ENCODE data around the gene ZNF207.

Gene ZNF207

GRCh38 chr17:32305049-32305448 lies 44.9 kb upstream of the ZNF207 start (continued):
- TF ChIP-seq ZSCAN23 (tag by site-specific recombination; IDR thresholded peaks at IDR 0.05) (no peak), EGR2 (tag by site-specific recombination; IDR thresholded peaks at IDR 0.05; ENCODE audit: low read depth) (no peak), ZNF398 (tag by site-specific recombination; IDR thresholded peaks at IDR 0.05) (no peak), ZNF184 (tag by site-specific recombination; IDR thresholded peaks at IDR 0.05) (no peak)

GRCh38 chr17:32307658-32308057 lies 42.3 kb upstream of the ZNF207 start:
- H3K36me3 ChIP-seq (ENCODE audit: control insufficient read depth in 2 of 2, insufficient read depth in 1 of 2, low read length in 2 of 2) = peaks cover 0 to 16% of the 10 kb centered on the region in 2 experiments; a peak in 2 of 3 replicates
- TF ChIP-seq WT1 (tag by site-specific recombination; IDR thresholded peaks at IDR 0.05) (no peak), ZNF585B (tag by site-specific recombination; IDR thresholded peaks at IDR 0.05) (no peak), ZNF221 (tag by site-specific recombination; IDR thresholded peaks at IDR 0.05; ENCODE audit: borderline replicate concordance) (no peak), TSHZ1 (tag by site-specific recombination; IDR thresholded peaks at IDR 0.05; ENCODE audit: borderline replicate concordance) (no peak), PRDM1 (tag by site-specific recombination; IDR thresholded peaks at IDR 0.05) (no peak), ZNF76 (tag by site-specific recombination; IDR thresholded peaks at IDR 0.05; ENCODE audit: borderline replicate concordance, low read depth) (no peak), ZNF211 (tag by site-specific recombination; IDR thresholded peaks at IDR 0.05; ENCODE audit: low read depth) (no peak), ZNF16 (tag by site-specific recombination; IDR thresholded peaks at IDR 0.05; ENCODE audit: low read depth) (no peak), ZNF501 (tag by site-specific recombination; IDR thresholded peaks at IDR 0.05) (no peak), ATF2 (tag by site-specific recombination; IDR thresholded peaks at IDR 0.05; ENCODE audit: low read depth) (no peak), SP7 (tag by site-specific recombination; IDR thresholded peaks at IDR 0.05) (no peak)
- H3K4me3 ChIP-seq (ENCODE audit: low read depth, low read length) = no peak overlapping the region
- H3K4me1 ChIP-seq (ENCODE audit: control insufficient read depth, insufficient read depth, low read length) = peaks cover 17% of the 10 kb centered on the region
- H3K27ac ChIP-seq (ENCODE audit: extremely low read depth, low read depth, low read length) = no peak overlapping the region; the same call in 1 of the 2 replicates
- CTCF ChIA-PET = interaction anchor here (0.7 kb wide), 1 partner anchor 55 kb away, joined by 4 read pairs; no protein-coding TSS in a partner anchor
- no peaks in the 10 kb centered on the region for H3K9me3 ChIP-seq (ENCODE audit: control insufficient read depth, insufficient read depth, low read depth, low read length)
- POLR2A ChIA-PET = no interaction called here

- POLR2A ChIA-PET = interaction anchor here (0.7 kb wide), 1 partner anchor 71 kb away, joined by 12 read pairs; no protein-coding TSS in a partner anchor
- Histone ChIP-seq H3K36me3 (ENCODE audit: control insufficient read depth in 2 of 2, insufficient read depth in 1 of 2, low read length in 2 of 2) (peaks cover 0 to 16% of the 10 kb centered on the region in 2 experiments; a peak in 2 of 3 replicates), H3K9me3 (ENCODE audit: control insufficient read depth, insufficient read depth, low read depth, low read length) (no peaks in the 10 kb centered on the region), H3K27ac (ENCODE audit: extremely low read depth, low read depth, low read length) (no peak overlapping the region), H3K4me3 (ENCODE audit: low read depth, low read length) (no peak overlapping the region), H3K4me1 (ENCODE audit: control insufficient read depth, insufficient read depth, low read length) (no peaks in the 10 kb centered on the region)
- no peak for TF ChIP-seq ZNF354C (tag by site-specific recombination; IDR thresholded peaks at IDR 0.05; ENCODE audit: borderline replicate concordance, low read depth)
- peak; percentile 65; the same call in 1 of the 2 replicates for TF ChIP-seq GFI1B (tag by site-specific recombination; IDR thresholded peaks at IDR 0.05)
- TF ChIP-seq PRDM10 (tag by site-specific recombination; IDR thresholded peaks at IDR 0.05) = 0 out of 2 replicates have a peak, but pooled peaks have one; percentile 10
- TF ChIP-seq ZBTB44 (tag by site-specific recombination; IDR thresholded peaks at IDR 0.05) = 0 out of 2 replicates have a peak, but pooled peaks have one; percentile 14
- CTCF ChIA-PET = interaction anchor here (0.6 to 1.8 kb wide), 8 partner anchors 8 to 305 kb away, joined by 3 to 7 read pairs (median 4); no protein-coding TSS in a partner anchor
Measured at GRCh38 chr17:32311028-32311536, 38.9 kb upstream of the ZNF207 start.
